ENCODE data around the gene MYBL2.

DNA sequence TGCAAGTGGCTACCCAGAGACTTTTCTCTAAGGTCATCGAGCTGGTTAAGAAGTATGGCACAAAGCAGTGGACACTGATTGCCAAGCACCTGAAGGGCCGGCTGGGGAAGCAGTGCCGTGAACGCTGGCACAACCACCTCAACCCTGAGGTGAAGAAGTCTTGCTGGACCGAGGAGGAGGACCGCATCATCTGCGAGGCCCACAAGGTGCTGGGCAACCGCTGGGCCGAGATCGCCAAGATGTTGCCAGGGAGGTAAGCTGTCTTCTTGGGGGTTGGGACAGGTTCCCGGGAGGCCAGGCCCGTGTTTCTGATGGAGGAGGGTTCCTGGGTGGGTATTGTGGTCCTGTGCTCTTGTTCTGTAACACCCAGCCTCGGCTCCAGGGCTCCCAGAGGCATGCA, 19.9 kb downstream of the MYBL2 start:
- TF ChIP-seq, protein P1, sequence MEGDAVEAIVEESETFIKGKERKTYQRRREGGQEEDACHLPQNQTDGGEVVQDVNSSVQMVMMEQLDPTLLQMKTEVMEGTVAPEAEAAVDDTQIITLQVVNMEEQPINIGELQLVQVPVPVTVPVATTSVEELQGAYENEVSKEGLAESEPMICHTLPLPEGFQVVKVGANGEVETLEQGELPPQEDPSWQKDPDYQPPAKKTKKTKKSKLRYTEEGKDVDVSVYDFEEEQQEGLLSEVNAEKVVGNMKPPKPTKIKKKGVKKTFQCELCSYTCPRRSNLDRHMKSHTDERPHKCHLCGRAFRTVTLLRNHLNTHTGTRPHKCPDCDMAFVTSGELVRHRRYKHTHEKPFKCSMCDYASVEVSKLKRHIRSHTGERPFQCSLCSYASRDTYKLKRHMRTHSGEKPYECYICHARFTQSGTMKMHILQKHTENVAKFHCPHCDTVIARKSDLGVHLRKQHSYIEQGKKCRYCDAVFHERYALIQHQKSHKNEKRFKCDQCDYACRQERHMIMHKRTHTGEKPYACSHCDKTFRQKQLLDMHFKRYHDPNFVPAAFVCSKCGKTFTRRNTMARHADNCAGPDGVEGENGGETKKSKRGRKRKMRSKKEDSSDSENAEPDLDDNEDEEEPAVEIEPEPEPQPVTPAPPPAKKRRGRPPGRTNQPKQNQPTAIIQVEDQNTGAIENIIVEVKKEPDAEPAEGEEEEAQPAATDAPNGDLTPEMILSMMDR (conservative IDR thresholded peaks at IDR 0.05; ENCODE audit: low read depth, low read length): no peak
- TF ChIP-seq EZH2 (IDR thresholded peaks at IDR 0.05; ENCODE audit: low read length, unreplicated experiment) (no peak), EZH2phosphoT487 (IDR thresholded peaks at IDR 0.05; ENCODE audit: borderline replicate concordance, low read length) (no peak)

Data from PC-3 (cell line).